Upper lobe of left lung (tissue), 4 donors: ENCODE results near the gene XYLT1.

Source experiments
- POLR2A ChIP-seq, 4 donors: fragments of 450-650 bp; IDR thresholded peaks; one replicate each; pipeline ENCODE4 v1.5.1; 2016 to 2017; ENCODE audit warnings: antibody characterized with exemption in 4 of 4, mild to moderate bottlenecking in 2 of 4
- POLR2AphosphoS5 ChIP-seq, 2 donors: sonication (generic); formaldehyde crosslinking; IDR thresholded peaks; one replicate each; pipeline ENCODE4 v1.5.1; 2017; ENCODE audit warnings: antibody characterized with exemption in 2 of 2
- TF ChIP-seq, protein P1 (sequence below), 6 experiments: fragments of 450-650 bp in 4 of 6; fragments of 200-600 bp in 2 of 6; sonication (generic) in 2 of 6; IDR thresholded peaks; one replicate each; pipeline ENCODE4 v1.5.1; 2016 to 2019; ENCODE audit warnings: antibody characterized with exemption in 6 of 6

DNA sequence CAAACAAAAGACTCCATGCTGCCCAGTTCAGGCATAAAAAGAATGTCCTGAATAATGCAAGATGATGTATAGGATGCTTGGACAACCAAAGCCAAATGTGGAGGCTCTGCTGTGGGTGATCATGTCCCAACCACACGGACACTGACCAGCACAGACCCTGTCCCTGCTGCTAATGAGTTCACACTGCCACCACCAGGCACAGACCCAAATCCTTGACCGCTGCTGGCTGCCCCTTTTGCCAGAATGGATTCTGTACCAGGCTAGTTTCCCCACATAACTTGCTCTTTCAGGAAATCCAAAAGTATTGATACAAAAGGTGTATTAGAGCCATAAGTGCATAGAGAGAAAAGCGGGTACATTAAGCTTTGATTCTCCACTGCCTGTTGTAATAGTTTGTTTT, 60.9 kb downstream of the XYLT1 start:
- TF ChIP-seq, protein P1, sequence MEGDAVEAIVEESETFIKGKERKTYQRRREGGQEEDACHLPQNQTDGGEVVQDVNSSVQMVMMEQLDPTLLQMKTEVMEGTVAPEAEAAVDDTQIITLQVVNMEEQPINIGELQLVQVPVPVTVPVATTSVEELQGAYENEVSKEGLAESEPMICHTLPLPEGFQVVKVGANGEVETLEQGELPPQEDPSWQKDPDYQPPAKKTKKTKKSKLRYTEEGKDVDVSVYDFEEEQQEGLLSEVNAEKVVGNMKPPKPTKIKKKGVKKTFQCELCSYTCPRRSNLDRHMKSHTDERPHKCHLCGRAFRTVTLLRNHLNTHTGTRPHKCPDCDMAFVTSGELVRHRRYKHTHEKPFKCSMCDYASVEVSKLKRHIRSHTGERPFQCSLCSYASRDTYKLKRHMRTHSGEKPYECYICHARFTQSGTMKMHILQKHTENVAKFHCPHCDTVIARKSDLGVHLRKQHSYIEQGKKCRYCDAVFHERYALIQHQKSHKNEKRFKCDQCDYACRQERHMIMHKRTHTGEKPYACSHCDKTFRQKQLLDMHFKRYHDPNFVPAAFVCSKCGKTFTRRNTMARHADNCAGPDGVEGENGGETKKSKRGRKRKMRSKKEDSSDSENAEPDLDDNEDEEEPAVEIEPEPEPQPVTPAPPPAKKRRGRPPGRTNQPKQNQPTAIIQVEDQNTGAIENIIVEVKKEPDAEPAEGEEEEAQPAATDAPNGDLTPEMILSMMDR (IDR thresholded peaks at IDR 0.05), result no peak
- TF ChIP-seq POLR2AphosphoS5 (IDR thresholded peaks at IDR 0.05) (no peak), POLR2A (IDR thresholded peaks at IDR 0.05) (no peak)
